Liver (tissue), 9 donors: ENCODE results near the gene SERPINB10. TPM values are rescaled to one million over a fixed set of nuclear protein-coding genes. Genes with fewer than 3 reads are reported as not detected.

Experiments used
- DNase-seq: peaks from one replicate; pipeline ENCODE4 v3.0.0-alpha.2; 2017; ENCODE audit warnings: low spot score
- H3K27ac ChIP-seq, 2 donors: one replicate each; pipeline ENCODE4 v1.7.0; 2013; ENCODE audit warnings: inconsistent platforms in 2 of 2, low read length in 2 of 2, control low read depth in 1 of 2, low read depth in 1 of 2, mild to moderate bottlenecking in 1 of 2
- H3K27me3 ChIP-seq, 4 donors: one replicate each; pipeline versions ENCODE4 v1.6.1 to v1.7.0; 2013; ENCODE audit warnings: low read length in 3 of 4, inconsistent platforms in 1 of 4, mild to moderate bottlenecking in 1 of 4, moderate library complexity in 1 of 4; ENCODE audit not compliant: control insufficient read depth in 4 of 4, insufficient read depth in 4 of 4
- H3K36me3 ChIP-seq, 4 donors: one replicate each; pipeline versions ENCODE4 v1.6.1 to v1.7.0; 2013; ENCODE audit warnings: low read length in 3 of 4, mild to moderate bottlenecking in 3 of 4, low read depth in 1 of 4, moderate library complexity in 1 of 4; ENCODE audit not compliant: control insufficient read depth in 4 of 4, insufficient read depth in 3 of 4
- H3K4me1 ChIP-seq, 4 donors: one replicate each; pipeline versions ENCODE4 v1.6.1 to v1.7.0; 2013; ENCODE audit warnings: low read length in 3 of 4, mild to moderate bottlenecking in 3 of 4, moderate library complexity in 1 of 4; ENCODE audit not compliant: control insufficient read depth in 4 of 4, insufficient read depth in 4 of 4
- H3K4me3 ChIP-seq, 3 donors: one replicate each; pipeline versions ENCODE4 v1.6.1 to v1.7.0; 2013; ENCODE audit warnings: low read length in 3 of 3, control low read depth in 1 of 3, low read depth in 1 of 3, mild to moderate bottlenecking in 1 of 3
- H3K9ac ChIP-seq, 2 donors: one replicate each; pipeline ENCODE4 v1.7.0; 2013; ENCODE audit warnings: low read length in 2 of 2, mild to moderate bottlenecking in 2 of 2, moderate library complexity in 2 of 2, control low read depth in 1 of 2, low read depth in 1 of 2
- H3K9me3 ChIP-seq, 4 donors: one replicate each; pipeline versions ENCODE4 v1.6.1 to v1.7.0; 2013; ENCODE audit warnings: low read length in 3 of 4; ENCODE audit not compliant: control insufficient read depth in 4 of 4
- ATF3 ChIP-seq: IDR thresholded peaks from 2 replicates; pipeline ENCODE4 v1.6.1; 2016; ENCODE audit warnings: antibody characterized with exemption
- FOXA1 ChIP-seq: IDR thresholded peaks from 2 replicates; pipeline ENCODE4 v1.6.1; 2016; ENCODE audit warnings: antibody characterized with exemption
- FOXA2 ChIP-seq: IDR thresholded peaks from 2 replicates; pipeline ENCODE4 v1.6.1; 2016; ENCODE audit warnings: antibody characterized with exemption
- GABPA ChIP-seq, 2 donors: IDR thresholded peaks in 1 of 2; conservative IDR thresholded peaks in 1 of 2; 2 replicates each; pipeline ENCODE4 v1.6.1; 2016; ENCODE audit warnings: antibody characterized with exemption in 2 of 2, mild to moderate bottlenecking in 1 of 2, moderate library complexity in 1 of 2
- HNF4A ChIP-seq, 2 donors: conservative IDR thresholded peaks; 2 replicates each; pipeline ENCODE4 v1.6.1; 2016; ENCODE audit warnings: antibody characterized with exemption in 2 of 2, mild to moderate bottlenecking in 2 of 2
- HNF4G ChIP-seq: IDR thresholded peaks from 2 replicates; pipeline ENCODE4 v1.6.1; 2016; ENCODE audit warnings: antibody characterized with exemption
- JUND ChIP-seq, 2 donors: IDR thresholded peaks; 2 replicates each; pipeline ENCODE4 v1.6.1; 2016; ENCODE audit warnings: antibody characterized with exemption in 2 of 2
- NR2F2 ChIP-seq: IDR thresholded peaks from 2 replicates; pipeline ENCODE4 v1.6.1; 2016; ENCODE audit warnings: antibody characterized with exemption
- RAD21 ChIP-seq, 2 donors: IDR thresholded peaks; 2 replicates each; pipeline ENCODE4 v1.6.1; 2016; ENCODE audit warnings: antibody characterized with exemption in 2 of 2, mild to moderate bottlenecking in 2 of 2
- TAF1 ChIP-seq: conservative IDR thresholded peaks from 2 replicates; pipeline ENCODE4 v1.6.1; 2016; ENCODE audit warnings: antibody characterized with exemption, mild to moderate bottlenecking
- YY1 ChIP-seq: IDR thresholded peaks from 2 replicates; pipeline ENCODE4 v1.6.1; 2016; ENCODE audit warnings: antibody characterized with exemption, mild to moderate bottlenecking
- WGBS: extraction: QIAGEN DNeasy Blood & Tissue Kit; methylation state at CpG from one replicate; pipeline ENCODE4 v1.1.7; 2013; 5-methylcytosine and 5-hydroxymethylcytosine counted together
- polyA plus RNA-seq, 2 donors: library from polyadenylated mRNA; stranded (reverse) in 1 of 2; unstranded in 1 of 2; fragments of 200-250 nt in 1 of 2; fragments of >200 nt in 1 of 2; fragmentation: Nextera tagmentation in 1 of 2; extraction: Ambion mirVana in 1 of 2; gene quantifications; one replicate each; pipeline versions ENCODE4 v1.2.1 to v1.2.3, GENCODE V29; 2013 to 2015
- total RNA-seq, 2 donors: library from RNA; depleted of rRNA; stranded (reverse); fragments of >200 nt; gene quantifications; one replicate each; pipeline ENCODE4 v1.2.3, GENCODE V29; 2014
- TF ChIP-seq, protein P1 (sequence below): IDR thresholded peaks from 2 replicates; pipeline ENCODE4 v1.6.1; 2016; ENCODE audit warnings: antibody characterized with exemption
- TF ChIP-seq, protein P2 (sequence below): fragments of 150-350 bp; IDR thresholded peaks from 2 replicates; pipeline ENCODE4 v1.5.1; 2017; ENCODE audit warnings: improper control_type of control experiment, low read depth, low read length; ENCODE audit not compliant: missing input control
- TF ChIP-seq, protein P3 (sequence below): IDR thresholded peaks from 2 replicates; pipeline ENCODE4 v1.6.1; 2016; ENCODE audit warnings: antibody characterized with exemption, mild to moderate bottlenecking
- donor health status: healthy.
- donor health status: healthy.
- donor health status: healthy.
- donor health status: healthy.
- donor health status: healthy.

Gene SERPINB10
- total and polyA plus RNA-seq, 4 donors: 4.6 TPM; not detected in 3

GRCh38 chr18:63868546-63868945 lies 39.2 kb upstream of the SERPINB10 start:
- Histone ChIP-seq H3K27me3 (no peaks in the 10 kb centered on the region), H3K9ac (no peak overlapping the region), H3K27ac (no peak overlapping the region), H3K36me3 (no peaks in the 10 kb centered on the region), H3K4me3 (no peak overlapping the region), H3K4me1 (no peaks in the 10 kb centered on the region), H3K9me3 (no peaks in the 10 kb centered on the region)
- DNase-seq: no peak
- TF ChIP-seq ATF3: no peak
- WGBS: 89% methylated on average over 9 of the region's 9 CpGs

DNA sequence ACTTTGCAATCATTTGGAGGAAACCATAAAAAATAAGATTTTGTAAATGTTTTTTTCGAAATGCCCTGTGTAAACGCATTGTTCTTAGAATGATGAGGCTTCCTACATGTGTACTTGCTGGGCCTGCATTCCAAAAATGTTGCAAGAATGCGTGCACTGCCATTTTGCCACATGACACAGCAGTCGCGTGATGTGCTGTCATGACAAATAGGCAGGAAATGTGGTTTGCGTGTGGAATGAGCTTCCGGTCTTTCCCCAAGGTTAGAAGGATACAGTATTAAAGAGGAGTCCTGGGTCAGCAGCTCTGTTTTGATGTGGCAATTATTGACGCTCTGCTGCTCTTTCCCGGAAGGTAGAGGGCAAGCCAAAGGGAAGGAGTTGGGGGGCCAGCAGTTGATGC lies 38.4 kb upstream of the SERPINB10 start:
- no peak for DNase-seq
- no peak overlapping the region for H3K27ac ChIP-seq
- WGBS: 68% methylated on average over 9 of the region's 9 CpGs
- no peaks in the 10 kb centered on the region for H3K27me3 ChIP-seq
- H3K4me3 ChIP-seq: no peak overlapping the region
- H3K9me3 ChIP-seq: no peaks in the 10 kb centered on the region
- no peak for TF ChIP-seq FOXA1
- TF ChIP-seq, protein P1, sequence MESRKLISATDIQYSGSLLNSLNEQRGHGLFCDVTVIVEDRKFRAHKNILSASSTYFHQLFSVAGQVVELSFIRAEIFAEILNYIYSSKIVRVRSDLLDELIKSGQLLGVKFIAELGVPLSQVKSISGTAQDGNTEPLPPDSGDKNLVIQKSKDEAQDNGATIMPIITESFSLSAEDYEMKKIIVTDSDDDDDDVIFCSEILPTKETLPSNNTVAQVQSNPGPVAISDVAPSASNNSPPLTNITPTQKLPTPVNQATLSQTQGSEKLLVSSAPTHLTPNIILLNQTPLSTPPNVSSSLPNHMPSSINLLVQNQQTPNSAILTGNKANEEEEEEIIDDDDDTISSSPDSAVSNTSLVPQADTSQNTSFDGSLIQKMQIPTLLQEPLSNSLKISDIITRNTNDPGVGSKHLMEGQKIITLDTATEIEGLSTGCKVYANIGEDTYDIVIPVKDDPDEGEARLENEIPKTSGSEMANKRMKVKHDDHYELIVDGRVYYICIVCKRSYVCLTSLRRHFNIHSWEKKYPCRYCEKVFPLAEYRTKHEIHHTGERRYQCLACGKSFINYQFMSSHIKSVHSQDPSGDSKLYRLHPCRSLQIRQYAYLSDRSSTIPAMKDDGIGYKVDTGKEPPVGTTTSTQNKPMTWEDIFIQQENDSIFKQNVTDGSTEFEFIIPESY: no peak
- TF ChIP-seq FOXA2: no peak
- TF ChIP-seq RAD21 (IDR thresholded peaks at IDR 0.05): no peak
- TF ChIP-seq YY1: no peak
- TF ChIP-seq ATF3: no peak
- no peak for TF ChIP-seq JUND (IDR thresholded peaks at IDR 0.05)
- no peak for TF ChIP-seq NR2F2
- TF ChIP-seq HNF4A (conservative IDR thresholded peaks at IDR 0.05): no peak
- TF ChIP-seq HNF4G: no peak
- H3K36me3 ChIP-seq: no peaks in the 10 kb centered on the region
- H3K9ac ChIP-seq: no peak overlapping the region
- H3K4me1 ChIP-seq: no peaks in the 10 kb centered on the region

DNA sequence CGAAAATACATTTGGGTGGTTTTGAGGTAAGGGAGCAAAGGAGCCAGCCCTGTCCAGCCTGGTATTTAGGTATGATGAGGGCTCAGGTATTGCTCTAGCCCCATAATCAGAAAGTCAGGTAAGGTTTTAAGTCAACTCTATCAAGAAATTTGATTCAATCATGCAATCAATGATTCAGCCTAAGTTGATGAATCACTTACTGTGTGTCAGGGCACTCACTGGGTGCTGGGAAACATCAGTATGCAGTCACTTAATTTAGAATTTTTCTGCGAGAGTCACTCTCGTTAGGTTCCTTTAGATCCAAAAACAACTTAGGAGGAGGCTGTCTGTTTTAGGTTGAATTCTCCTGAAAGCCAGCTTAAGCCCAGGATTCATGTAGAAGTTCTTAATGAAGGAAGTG lies 37.9 kb upstream of the SERPINB10 start:
- H3K27ac ChIP-seq: no peak overlapping the region
- TF ChIP-seq NR2F2 (no peak), FOXA1 (no peak), TAF1 (no peak), HNF4A (conservative IDR thresholded peaks at IDR 0.05) (no peak), RAD21 (IDR thresholded peaks at IDR 0.05) (no peak), FOXA2 (no peak), HNF4G (no peak), JUND (IDR thresholded peaks at IDR 0.05) (no peak), GABPA (IDR thresholded peaks at IDR 0.05 in 1 of 2, conservative IDR thresholded peaks at IDR 0.05 in 1 of 2) (no peak)
- TF ChIP-seq, protein P1: no peak
- TF ChIP-seq, protein P2, sequence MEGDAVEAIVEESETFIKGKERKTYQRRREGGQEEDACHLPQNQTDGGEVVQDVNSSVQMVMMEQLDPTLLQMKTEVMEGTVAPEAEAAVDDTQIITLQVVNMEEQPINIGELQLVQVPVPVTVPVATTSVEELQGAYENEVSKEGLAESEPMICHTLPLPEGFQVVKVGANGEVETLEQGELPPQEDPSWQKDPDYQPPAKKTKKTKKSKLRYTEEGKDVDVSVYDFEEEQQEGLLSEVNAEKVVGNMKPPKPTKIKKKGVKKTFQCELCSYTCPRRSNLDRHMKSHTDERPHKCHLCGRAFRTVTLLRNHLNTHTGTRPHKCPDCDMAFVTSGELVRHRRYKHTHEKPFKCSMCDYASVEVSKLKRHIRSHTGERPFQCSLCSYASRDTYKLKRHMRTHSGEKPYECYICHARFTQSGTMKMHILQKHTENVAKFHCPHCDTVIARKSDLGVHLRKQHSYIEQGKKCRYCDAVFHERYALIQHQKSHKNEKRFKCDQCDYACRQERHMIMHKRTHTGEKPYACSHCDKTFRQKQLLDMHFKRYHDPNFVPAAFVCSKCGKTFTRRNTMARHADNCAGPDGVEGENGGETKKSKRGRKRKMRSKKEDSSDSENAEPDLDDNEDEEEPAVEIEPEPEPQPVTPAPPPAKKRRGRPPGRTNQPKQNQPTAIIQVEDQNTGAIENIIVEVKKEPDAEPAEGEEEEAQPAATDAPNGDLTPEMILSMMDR: no peak
- TF ChIP-seq, protein P3, sequence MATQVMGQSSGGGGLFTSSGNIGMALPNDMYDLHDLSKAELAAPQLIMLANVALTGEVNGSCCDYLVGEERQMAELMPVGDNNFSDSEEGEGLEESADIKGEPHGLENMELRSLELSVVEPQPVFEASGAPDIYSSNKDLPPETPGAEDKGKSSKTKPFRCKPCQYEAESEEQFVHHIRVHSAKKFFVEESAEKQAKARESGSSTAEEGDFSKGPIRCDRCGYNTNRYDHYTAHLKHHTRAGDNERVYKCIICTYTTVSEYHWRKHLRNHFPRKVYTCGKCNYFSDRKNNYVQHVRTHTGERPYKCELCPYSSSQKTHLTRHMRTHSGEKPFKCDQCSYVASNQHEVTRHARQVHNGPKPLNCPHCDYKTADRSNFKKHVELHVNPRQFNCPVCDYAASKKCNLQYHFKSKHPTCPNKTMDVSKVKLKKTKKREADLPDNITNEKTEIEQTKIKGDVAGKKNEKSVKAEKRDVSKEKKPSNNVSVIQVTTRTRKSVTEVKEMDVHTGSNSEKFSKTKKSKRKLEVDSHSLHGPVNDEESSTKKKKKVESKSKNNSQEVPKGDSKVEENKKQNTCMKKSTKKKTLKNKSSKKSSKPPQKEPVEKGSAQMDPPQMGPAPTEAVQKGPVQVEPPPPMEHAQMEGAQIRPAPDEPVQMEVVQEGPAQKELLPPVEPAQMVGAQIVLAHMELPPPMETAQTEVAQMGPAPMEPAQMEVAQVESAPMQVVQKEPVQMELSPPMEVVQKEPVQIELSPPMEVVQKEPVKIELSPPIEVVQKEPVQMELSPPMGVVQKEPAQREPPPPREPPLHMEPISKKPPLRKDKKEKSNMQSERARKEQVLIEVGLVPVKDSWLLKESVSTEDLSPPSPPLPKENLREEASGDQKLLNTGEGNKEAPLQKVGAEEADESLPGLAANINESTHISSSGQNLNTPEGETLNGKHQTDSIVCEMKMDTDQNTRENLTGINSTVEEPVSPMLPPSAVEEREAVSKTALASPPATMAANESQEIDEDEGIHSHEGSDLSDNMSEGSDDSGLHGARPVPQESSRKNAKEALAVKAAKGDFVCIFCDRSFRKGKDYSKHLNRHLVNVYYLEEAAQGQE: no peak

More for the DNA sequence above, 37.9 kb upstream of the SERPINB10 start:
- Histone ChIP-seq H3K4me3 (no peak overlapping the region), H3K9me3 (no peaks in the 10 kb centered on the region), H3K4me1 (no peaks in the 10 kb centered on the region), H3K27me3 (no peaks in the 10 kb centered on the region), H3K9ac (no peak overlapping the region), H3K36me3 (no peaks in the 10 kb centered on the region)
- 86% methylated on average over 3 of the region's 3 CpGs for WGBS
- DNase-seq: no peak
